Stimulated activated CD8-positive, alpha-beta memory T cell treated with anti-CD3 and anti-CD28 coated beads, Interleukin-7, amount 100 ng/mL, for 1 hour (primary cell): ENCODE results near the gene GGT6.

ENCODE experiments used
- DNase-seq, 2 donors: peaks; one replicate each; pipeline ENCODE4 v3.0.0-alpha.2; 2020; ENCODE audit warnings: low read depth in 2 of 2

GGT6 gene

GRCh38 chr17:4522661-4523060 is 37.7 kb downstream of the GGT6 start:
- DNase-seq = no peak

DNA sequence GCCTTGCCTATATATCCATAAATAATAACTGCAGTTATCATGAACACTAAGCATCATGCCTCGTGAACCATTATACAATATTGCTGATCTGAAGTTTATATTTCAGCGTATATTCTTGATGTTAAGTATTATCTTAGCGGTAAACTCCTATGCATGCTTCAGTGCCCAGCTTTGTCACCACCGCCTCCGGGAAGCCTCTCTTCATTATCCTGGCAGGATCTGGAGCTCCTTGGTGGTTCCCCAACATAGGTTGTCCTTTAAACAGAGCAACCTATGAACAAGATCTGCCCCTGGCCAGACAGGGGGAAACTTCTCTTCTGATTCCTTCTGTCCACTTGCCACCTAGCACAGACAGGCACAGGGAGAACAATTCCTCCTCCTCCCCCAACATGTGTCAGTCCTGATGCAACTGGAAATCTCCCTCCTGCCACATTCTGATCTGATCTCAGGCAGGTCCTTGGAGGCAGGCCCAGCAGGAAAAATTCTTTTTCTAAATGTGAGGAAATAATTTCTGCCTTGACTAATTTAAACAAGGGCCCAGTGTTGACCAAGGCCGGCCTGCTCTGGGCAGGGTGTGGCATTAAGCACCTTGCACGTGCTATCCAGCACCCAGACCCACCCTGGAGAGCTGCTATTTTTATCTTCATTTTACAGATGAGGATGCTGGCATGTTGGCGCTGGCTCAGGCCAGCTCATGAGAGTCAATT is 39.3 kb downstream of the GGT6 start:
- no peak for DNase-seq

- no peak for DNase-seq
Measured at GRCh38 chr17:4520060-4520893, 40.1 kb downstream of the GGT6 start.

GRCh38 chr17:4519361-4519788 is 41.0 kb downstream of the GGT6 start:
- DNase-seq = no peak

- no peak for DNase-seq
Measured at GRCh38 chr17:4518901-4519300, 41.5 kb downstream of the GGT6 start.

DNA sequence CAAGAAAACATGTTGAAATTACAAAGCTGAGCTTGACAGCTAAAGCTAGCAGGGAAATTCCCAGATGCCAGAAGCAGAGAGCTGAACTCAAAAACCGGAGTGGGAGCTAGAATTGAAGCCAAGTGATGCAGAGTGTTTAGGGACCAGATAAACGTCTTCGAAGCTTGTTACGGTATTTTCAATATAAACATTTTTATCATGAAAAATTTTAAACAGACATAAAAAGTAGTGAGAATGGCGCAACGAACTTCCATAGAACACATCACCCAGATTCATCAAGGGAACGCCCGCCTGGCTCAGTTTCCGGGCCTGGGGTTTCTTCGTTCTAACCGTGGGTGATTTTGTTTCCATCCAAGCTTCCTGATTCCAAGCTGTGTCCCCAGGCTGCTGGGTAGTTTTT is 43.6 kb downstream of the GGT6 start:
- no peak for DNase-seq

GRCh38 chr17:4515501-4515900 is 44.9 kb downstream of the GGT6 start:
- no peak for DNase-seq

GRCh38 chr17:4514779-4515178 is 45.6 kb downstream of the GGT6 start:
- DNase-seq = no peak

DNA sequence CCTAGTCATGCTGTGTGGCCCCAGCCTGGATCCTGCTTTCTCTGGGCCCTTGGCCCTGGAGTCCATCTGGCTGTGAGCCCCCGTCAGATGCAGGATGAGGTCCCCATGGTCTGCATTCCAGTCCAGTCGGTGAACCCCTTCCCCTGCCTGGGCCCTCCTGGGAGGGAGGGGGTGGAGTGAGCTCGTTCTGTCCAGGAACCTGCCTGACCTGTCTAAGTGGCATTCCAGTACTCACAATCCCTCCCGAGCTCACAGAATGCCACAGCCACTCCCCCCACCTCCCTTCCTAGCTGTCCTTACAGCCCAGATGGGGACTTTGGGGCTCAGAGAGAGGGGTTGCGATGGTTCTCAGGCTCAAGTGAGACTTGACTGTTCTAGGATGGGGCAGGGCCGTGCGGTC is 46.2 kb downstream of the GGT6 start:
- DNase-seq = no peak

DNA sequence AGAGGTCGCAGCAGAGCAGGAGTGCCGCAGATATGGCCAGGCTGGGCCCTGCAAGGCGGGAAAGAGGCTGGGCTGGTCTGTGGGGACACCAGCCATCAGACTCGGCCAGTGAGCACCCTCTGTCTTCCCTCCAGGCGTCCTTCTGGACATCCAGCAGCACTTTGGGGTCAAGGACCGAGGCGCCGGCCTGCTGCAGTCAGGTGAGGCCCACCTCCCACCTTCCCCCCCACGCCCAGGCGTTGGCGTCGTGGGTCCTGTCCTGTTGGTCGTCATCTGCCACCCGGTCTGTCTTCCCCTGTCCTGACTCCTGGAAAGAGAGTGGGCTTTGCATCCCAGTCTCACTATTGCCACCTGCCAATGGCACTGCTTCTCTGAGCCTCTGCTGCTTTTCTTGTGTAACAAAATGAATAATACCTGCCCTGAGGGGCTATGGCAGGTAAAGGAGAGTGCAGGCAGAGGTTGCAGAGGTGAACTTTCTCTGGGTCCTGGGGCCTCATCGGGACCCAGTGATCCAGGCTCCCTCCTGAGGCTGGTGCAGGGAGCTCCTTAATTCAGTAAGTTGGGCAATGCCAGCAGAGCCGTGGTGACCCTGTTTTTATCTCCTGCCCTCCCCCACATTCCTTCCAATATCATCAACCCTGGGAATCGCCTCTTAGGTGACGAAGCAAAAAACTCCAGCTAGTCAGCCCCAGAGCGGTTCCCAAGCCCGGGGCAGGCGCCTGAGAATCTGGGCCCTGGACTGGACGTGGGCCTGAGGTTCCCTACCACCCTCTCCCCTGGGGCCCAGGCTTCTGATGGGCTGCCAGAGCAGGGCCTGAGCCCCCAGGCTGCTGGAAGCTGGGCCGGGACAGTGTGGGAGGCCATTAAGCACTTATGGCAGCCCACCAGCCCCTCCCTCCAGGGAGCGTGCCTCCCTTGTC is 47.0 kb downstream of the GGT6 start:
- DNase-seq = no peak

DNA sequence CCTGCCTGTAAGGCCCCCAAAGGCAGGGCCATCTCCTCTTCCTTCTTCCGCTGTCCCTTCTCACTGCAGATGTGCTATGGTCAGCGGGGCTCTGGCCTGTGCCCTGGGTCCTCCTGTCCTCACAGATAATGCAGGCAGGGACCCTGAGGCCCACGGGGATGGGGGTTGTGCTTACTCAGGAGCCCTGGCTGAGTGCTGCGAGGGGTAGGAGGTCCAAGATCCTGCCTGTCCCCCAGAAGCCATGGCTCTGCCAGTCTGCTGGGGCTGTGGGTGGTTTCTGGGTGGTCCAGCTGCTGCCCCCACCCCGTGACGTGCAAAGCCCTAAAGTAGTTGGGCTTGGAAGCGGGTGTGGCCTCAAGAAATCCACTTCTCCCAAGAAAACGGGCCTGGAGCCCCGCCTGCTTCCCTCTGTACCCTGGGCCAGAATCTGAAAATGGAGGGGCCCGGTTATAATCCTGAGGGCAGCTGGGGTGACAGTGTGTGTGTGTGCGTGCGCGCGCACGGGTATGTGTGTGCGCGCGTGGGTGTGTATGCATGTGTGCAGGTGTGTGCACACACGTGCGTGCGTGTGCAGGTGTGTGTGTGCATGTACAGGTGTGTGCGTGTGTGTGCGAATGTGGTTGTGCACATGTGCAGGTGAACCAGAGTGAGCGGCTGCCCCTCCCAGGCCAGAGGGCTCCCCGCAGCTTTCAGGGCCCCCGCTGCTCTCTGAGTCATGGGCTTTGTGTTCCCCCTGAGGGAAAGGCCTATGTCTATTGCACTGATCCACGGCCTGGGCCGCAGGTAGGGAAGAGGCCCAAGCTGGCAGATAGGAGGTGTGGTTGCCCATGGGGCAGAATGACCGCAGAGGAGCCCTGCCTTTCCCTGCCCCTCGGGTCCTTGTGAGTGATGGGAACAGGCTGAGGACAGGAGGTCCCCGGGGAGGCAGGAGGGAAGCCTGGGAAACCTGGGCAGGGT is 47.9 kb downstream of the GGT6 start:
- DNase-seq = no peak

GRCh38 chr17:4511199-4511932 is 49.0 kb downstream of the GGT6 start:
- no peak for DNase-seq

DNA sequence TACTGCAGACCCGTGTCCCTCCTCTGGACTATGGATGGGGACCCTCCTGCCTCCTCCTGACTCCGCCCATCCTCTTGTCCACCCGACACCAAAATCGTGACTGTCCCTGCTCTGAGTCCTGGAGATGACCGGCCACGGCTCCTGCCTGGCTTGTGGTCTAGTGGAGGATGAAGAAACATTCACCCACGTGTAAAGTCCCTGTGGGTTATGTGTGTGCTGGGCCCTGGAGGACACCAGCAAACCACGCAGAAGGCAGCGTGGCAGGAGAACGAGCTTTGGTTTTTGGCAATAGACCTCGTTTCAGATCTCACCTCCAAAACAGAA is 49.8 kb downstream of the GGT6 start:
- DNase-seq = no peak

- no peak for DNase-seq
Measured at GRCh38 chr17:4509923-4510617, 50.3 kb downstream of the GGT6 start.

- no peak for DNase-seq
Measured at GRCh38 chr17:4509401-4509800, 51.0 kb downstream of the GGT6 start.

GRCh38 chr17:4508207-4508606 is 52.2 kb downstream of the GGT6 start:
- DNase-seq = no peak

GRCh38 chr17:4507361-4508111 is 52.8 kb downstream of the GGT6 start:
- DNase-seq = no peak
